ENCODE results near the gene USP28.
"Not testable (repeated sequence)": the region's sequence is repeated elsewhere in the genome, so short reads cannot be mapped to it uniquely, and the experiment has no call there.

The USP28 gene, protein sequence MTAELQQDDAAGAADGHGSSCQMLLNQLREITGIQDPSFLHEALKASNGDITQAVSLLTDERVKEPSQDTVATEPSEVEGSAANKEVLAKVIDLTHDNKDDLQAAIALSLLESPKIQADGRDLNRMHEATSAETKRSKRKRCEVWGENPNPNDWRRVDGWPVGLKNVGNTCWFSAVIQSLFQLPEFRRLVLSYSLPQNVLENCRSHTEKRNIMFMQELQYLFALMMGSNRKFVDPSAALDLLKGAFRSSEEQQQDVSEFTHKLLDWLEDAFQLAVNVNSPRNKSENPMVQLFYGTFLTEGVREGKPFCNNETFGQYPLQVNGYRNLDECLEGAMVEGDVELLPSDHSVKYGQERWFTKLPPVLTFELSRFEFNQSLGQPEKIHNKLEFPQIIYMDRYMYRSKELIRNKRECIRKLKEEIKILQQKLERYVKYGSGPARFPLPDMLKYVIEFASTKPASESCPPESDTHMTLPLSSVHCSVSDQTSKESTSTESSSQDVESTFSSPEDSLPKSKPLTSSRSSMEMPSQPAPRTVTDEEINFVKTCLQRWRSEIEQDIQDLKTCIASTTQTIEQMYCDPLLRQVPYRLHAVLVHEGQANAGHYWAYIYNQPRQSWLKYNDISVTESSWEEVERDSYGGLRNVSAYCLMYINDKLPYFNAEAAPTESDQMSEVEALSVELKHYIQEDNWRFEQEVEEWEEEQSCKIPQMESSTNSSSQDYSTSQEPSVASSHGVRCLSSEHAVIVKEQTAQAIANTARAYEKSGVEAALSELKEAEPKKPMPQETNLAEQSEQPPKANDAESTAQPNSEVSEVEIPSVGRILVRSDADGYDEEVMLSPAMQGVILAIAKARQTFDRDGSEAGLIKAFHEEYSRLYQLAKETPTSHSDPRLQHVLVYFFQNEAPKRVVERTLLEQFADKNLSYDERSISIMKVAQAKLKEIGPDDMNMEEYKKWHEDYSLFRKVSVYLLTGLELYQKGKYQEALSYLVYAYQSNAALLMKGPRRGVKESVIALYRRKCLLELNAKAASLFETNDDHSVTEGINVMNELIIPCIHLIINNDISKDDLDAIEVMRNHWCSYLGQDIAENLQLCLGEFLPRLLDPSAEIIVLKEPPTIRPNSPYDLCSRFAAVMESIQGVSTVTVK

GRCh38 chr11:113875234-113876073 is at the start of gene USP28:
TSS of gene USP28 (minus strand) at chr11:113875572. CDS start at chr11:113875501, 71 bp downstream.
- peak; percentile 88 for DNase-seq

DNA sequence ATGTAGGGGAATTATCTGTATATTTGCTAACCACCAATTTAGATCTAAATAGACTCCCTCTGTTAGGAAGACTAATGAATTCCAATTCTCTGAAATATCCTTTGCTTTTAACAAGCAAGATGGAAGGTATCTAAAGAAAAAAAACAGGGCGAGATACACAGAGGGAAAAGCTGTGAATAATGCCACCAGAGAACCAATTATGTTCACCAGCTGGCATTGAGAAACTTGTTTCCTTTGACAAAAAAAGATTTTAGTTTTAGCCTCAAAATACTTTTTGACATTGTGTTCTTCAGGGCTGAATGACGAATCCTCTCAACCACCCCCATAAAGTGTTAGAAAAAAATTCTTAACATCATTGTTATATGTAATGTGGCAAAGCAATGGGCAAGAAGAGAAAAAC is 48.2 kb upstream of the USP28 start:
- no peak for DNase-seq

DNA sequence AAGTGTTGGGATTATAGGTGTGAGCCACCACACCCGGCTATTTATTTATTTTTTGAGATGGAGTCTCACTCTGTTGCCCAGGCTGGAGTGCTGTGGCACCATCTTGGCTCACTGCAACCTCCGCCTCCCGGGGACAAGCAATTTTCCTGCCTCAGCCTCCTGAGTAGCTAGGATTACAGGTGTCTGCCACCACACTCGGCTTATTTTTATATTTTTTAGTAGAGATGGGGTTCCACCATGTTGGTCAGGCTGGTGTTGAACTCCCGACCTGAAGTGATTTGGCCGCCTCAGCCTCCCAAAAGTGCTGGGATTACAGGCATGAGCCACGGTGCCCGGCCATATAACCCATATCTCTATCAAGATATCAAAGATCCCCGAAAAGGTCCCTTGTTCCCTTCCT is 36.1 kb upstream of the USP28 start:
- DNase-seq, result not testable (repeated sequence)

DNA sequence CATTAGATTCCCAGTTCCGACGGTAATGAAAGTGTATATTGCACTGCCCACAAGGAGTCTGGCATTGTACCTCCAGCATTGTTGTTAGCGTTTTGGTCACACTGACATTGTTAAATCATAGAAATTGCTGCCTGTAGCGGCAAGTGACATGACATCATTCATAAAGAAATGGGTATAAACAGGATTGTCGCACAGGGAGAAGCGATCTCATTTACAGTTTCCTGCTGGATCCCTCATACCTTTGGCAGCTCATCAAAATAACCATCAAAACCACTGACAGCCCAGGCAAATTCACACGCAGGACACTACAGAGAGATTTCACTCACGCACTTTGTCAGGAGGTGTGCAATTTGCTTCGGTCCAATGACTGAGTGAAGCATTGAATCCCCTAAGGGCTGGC is 32.7 kb upstream of the USP28 start:
- DNase-seq, result no peak

DNA sequence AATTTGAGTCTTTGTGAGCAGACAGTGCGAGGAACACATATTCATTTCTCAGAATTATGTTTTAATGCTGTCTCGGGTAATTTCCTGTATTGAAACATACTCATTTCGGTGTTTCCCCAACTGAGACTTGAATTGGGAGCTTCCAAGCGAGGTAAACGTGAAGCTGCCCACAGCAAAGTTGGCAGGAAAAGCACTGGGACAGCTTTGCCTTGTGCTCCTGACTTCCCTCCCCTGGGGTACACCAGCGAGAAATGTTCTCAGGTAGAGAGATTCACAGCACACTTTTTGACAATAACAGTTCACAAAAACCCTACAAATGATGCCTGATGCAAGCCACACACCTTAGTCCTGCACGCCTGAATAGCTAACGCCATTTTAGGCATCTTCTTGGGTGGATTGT is 32.3 kb upstream of the USP28 start:
- DNase-seq, result no peak

DNA sequence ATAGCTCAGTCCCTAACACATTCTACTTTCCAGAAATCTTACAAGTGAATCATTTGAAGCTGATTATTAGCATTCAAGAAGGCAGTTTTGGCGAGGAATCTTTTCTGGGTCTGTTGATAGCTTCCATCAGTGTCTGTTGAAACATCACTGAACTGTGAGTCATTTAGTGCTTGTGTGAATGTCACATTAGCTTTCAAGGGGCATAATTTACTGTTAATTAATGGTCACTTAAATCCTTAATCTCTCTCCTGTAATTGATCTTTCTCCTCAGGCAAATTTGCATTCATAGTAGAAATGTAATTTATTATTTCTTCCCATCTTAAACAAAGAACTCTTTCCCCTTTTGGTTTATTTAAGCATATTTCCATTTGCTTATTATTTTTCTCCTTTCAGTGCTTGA is 31.8 kb upstream of the USP28 start:
- no peak for DNase-seq

DNA sequence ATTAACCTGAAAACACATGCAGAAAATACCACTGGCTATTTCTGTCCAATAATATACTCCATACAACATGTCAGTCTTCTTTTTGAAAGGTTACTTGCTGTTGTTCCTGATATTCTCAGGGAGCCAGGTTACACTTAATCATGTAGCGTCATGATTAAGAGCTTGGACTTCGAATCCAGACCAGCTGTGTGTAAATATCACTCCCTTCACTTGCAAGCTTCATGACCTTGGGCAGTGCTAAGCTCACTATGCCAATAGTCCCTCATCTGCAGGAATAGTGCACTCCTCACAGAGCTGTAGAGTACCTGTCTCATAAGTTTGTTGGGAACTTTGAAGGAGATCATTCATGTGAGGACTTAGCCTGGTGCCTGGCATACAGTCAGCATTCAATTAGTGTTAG is 31.1 kb upstream of the USP28 start:
- no peak for DNase-seq

GRCh38 chr11:113906038-113906437 is 30.7 kb upstream of the USP28 start:
- no peak for DNase-seq

- no peak for DNase-seq
Observed at GRCh38 chr11:113904379-113905101, 29.2 kb upstream of the USP28 start, which contains the start of gene HTR3B. TSS of gene HTR3B (plus strand) at chr11:113904796. CDS start at chr11:113904934, 138 bp downstream.

- DNase-seq, result no peak
Observed at GRCh38 chr11:113901141-113901540, 25.8 kb upstream of the USP28 start.

- no peak for DNase-seq
Observed at GRCh38 chr11:113896156-113896879, 20.9 kb upstream of the USP28 start.

GRCh38 chr11:113895367-113896155 is 20.2 kb upstream of the USP28 start:
- DNase-seq, result no peak

DNA sequence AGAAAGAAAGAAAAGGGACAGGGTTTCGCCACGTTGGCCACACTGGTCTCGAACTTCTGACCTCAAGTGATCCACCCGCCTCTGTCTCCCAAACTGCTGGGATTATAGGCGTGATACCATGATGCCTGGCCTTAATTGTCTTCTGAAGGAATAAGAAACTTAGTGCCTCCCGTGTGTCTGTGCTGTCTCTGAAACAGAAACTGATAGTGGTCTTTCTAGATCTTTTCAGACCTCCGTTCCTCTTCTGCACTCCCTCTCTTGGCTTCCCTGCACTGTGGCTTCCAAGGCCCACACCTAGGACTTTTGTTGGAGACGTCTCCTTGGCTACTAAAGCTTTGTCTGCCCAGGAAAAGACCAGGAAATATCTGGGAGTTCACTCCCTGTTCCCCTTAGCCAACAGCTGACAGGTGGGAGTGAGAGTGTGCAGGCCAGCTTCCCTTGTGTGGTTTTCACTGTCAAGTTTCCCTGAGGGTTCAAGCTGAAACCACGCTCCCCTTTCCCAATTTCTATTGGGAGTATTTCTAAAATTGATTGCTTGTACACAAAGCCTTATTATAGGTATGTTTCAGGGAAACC is 19.1 kb upstream of the USP28 start:
- no peak for DNase-seq

DNA sequence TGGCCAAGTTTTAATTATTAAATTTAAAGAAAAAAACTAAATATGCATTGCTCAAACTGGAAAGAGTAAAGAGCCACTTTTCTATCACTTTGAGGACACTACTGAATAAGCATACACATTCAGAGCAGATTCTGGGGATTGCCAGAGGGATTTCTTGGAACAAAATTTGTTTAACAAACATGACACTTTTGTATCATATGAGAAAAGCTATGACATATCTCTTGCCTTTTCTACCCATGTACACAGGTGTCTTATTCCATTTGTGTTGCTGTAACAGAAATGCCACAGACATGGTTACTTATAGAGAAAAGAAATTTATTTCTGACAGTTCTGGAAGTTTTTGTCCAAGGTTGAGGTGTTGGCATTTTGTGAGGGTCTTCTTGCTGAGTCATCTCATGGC is 13.5 kb upstream of the USP28 start:
- no peak for DNase-seq

DNA sequence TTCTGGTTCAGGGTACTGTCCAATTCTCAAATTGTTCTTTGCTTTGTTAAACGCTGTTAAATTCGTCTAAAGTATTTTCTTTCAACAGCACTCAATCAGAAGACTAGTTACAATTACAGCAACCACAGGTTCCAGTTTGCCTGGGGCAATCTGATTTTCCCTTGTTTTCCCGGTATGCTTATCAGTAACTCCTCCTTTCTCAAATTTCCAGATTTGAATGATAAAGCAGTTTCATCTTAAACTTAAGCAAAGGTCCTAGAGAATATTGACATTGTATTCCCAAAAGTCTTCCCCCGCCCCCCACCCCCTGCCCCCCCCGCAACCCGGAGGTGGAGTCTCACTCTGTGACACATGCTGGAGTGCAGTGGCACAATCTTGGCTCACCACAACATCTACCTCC is 10.5 kb upstream of the USP28 start:
- DNase-seq, result no peak

- no peak for DNase-seq
Observed at GRCh38 chr11:113884361-113884836, 9.0 kb upstream of the USP28 start.

DNA sequence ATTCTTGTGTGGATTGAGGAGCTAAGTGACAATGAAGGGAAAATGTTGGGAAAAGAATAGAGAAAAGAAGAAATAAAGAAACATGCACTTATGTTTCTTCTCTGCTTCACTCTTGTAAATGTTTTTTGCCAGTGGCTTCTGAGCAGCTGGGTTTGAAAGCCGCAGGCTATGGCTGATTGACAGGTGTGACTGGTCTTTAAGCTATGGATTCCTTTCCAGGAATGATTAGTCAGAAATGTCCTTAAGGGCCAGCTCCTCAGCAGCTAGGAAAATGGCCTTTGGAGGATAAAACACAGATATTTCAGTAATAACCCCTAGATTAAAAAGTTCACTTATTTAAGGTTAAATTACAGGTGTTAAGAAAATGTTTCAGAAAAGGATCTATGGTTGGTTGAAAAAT is 6.5 kb upstream of the USP28 start:
- no peak for DNase-seq

- DNase-seq, result no peak
Observed at GRCh38 chr11:113880971-113881370, 5.6 kb upstream of the USP28 start.

DNA sequence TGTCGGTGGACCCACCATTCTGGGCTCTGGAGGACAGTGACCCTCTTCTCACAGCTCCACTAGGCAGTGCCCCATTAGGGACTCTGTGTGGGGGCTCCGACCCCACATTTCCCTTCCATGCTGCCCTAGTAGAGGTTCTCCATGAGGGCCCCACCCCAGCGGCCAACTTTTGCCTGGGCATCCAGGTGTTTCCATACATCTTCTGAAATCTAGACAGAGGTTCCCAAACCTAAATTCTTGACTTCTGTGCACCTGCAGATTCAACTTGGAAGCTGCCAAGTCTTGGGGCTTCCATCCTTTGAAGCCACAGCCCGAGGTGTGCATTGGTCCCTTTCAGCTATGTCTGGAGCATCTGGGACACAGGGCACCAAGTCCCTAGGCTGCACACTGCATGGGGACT is 4.1 kb upstream of the USP28 start:
- not testable (repeated sequence) for DNase-seq

DNA sequence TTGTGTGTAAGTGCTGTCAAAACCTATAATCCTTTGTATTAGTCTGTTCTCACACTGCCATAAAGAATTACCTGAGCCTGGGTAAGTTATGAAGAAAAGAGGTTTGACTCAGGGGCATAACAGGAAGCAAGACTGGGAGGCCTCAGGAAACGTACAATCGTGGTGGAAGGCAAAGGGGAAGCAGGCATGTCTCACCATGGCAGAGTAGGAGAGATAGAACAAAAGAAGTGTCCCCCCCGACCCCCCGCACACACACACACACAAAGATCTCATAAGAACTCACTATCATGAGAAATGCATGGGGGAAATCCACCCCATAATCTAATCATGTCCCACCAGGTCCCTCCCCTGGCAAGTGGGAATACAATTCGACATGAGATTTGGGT is 2.3 kb upstream of the USP28 start:
- peak; percentile 66 for DNase-seq

Data from GDM1 (cell line).